SK-N-MC (cell line): ENCODE results near the gene SGF29.
"Not testable (repeated sequence)": the region's sequence is repeated elsewhere in the genome, so short reads cannot be mapped to it uniquely, and the experiment has no call there.

Experiments
- DNase-seq: peaks from one replicate; pipeline ENCODE4 v3.0.0-alpha.2; 2011; ENCODE audit warnings: low read depth, low spot score
- H3K27ac ChIP-seq: fragments of 200-600 bp; sonication (generic); 2 replicates; pipeline ENCODE4 v1.5.1; 2016; ENCODE audit warnings: mixed run types
- H3K36me3 ChIP-seq: fragments of 200-600 bp; sonication (generic); 2 replicates; pipeline ENCODE4 v1.6.1; 2017; ENCODE audit warnings: antibody characterized with exemption, low read length, mixed read lengths; ENCODE audit not compliant: insufficient read depth
- H3K4me3 ChIP-seq: fragments of 200-600 bp; sonication (generic); 2 replicates; pipeline ENCODE4 v1.5.1; 2016
- H3K9ac ChIP-seq: fragments of 200-600 bp; sonication (generic); 2 replicates; pipeline ENCODE4 v1.8.0; 2017; ENCODE audit warnings: mixed run types, mixed read lengths; ENCODE audit not compliant: insufficient read length
- H3K9me3 ChIP-seq: fragments of 200-600 bp; sonication (generic); 2 replicates; pipeline ENCODE4 v1.6.1; 2017; ENCODE audit warnings: low read depth, mild to moderate bottlenecking, antibody characterized with exemption, low read length, moderate library complexity, mixed read lengths
- EZH2 ChIP-seq: fragments of 200-600 bp; sonication (generic); IDR thresholded peaks from one replicate; pipeline ENCODE4 v1.6.1; 2017; ENCODE audit warnings: antibody characterized with exemption
- FOXP2 ChIP-seq: optimal IDR thresholded peaks from 2 replicates; pipeline ENCODE3; 2011; ENCODE audit warnings: mild to moderate bottlenecking, moderate library complexity; ENCODE audit not compliant: insufficient read depth; ENCODE audit errors: extremely low read length, control extremely low read depth
- POLR2AphosphoS5 ChIP-seq: IDR thresholded peaks from 2 replicates; pipeline ENCODE4 v1.6.1; 2012; ENCODE audit warnings: mild to moderate bottlenecking, low read depth, low read length, borderline replicate concordance

The SGF29 gene

GRCh38 chr16:28609631-28610594, 56.2 kb downstream of the SGF29 start, which contains the start of gene SULT1A1:
Gene SULT1A1 (minus strand): TSS chr16:28610044. CDS start chr16:28608855, 1,189 bp downstream.
- Histone ChIP-seq H3K4me3 (peak within 1 kb of the TSS; percentile 60), H3K36me3 (no peaks in the 10 kb centered on the region), H3K27ac (no peak within 1 kb of the TSS), H3K9ac (peak within 1 kb of the TSS; percentile 26), H3K9me3 (no peaks in the 10 kb centered on the region)
- TF ChIP-seq FOXP2: no peak
- TF ChIP-seq POLR2AphosphoS5: no peak
- no peak for TF ChIP-seq EZH2
- no peak for DNase-seq

- Histone ChIP-seq H3K27ac (no peak overlapping the region), H3K36me3 (no peaks in the 10 kb centered on the region), H3K9ac (no peak overlapping the region), H3K4me3 (no peak overlapping the region), H3K9me3 (no peaks in the 10 kb centered on the region)
- TF ChIP-seq FOXP2: no peak
- TF ChIP-seq EZH2: no peak
- no peak for TF ChIP-seq POLR2AphosphoS5
- no peak for DNase-seq
These were observed 57.0 kb downstream of the SGF29 start for GRCh38 chr16:28610595-28611191.

- H3K36me3 ChIP-seq, H3K27ac ChIP-seq, DNase-seq, H3K9ac ChIP-seq, H3K9me3 ChIP-seq, H3K4me3 ChIP-seq: not testable (repeated sequence)
These were observed 58.9 kb downstream of the SGF29 start for GRCh38 chr16:28612359-28613280.

GRCh38 chr16:28613912-28614311, 60.2 kb downstream of the SGF29 start:
- H3K4me3 ChIP-seq, DNase-seq, H3K36me3 ChIP-seq, H3K9me3 ChIP-seq, H3K27ac ChIP-seq, H3K9ac ChIP-seq: not testable (repeated sequence)

- not testable (repeated sequence) for H3K9me3 ChIP-seq, DNase-seq, H3K4me3 ChIP-seq
These were observed 60.8 kb downstream of the SGF29 start for GRCh38 chr16:28614561-28614960.

GRCh38 chr16:28615486-28616223, 61.9 kb downstream of the SGF29 start:
- not testable (repeated sequence) for H3K4me3 ChIP-seq, H3K9ac ChIP-seq, DNase-seq, H3K9me3 ChIP-seq, H3K27ac ChIP-seq, H3K36me3 ChIP-seq

More at GRCh38 chr16:28614561-28614960, 60.8 kb downstream of the SGF29 start:
- H3K36me3 ChIP-seq, H3K27ac ChIP-seq, H3K9ac ChIP-seq: not testable (repeated sequence)

- peak overlapping the region; percentile 62; the same call in 1 of the 2 replicates for H3K27ac ChIP-seq
- H3K36me3 ChIP-seq, H3K9me3 ChIP-seq, H3K4me3 ChIP-seq, H3K9ac ChIP-seq, DNase-seq: not testable (repeated sequence)
These were observed 62.5 kb downstream of the SGF29 start for GRCh38 chr16:28616224-28616577.

GRCh38 chr16:28616636-28617035, 62.9 kb downstream of the SGF29 start:
- H3K27ac ChIP-seq: peak overlapping the region; percentile 62; the same call in 1 of the 2 replicates
- TF ChIP-seq FOXP2 (no peak), EZH2 (no peak), POLR2AphosphoS5 (no peak)
- peak; percentile 56 for DNase-seq

More at GRCh38 chr16:28616636-28617035, 62.9 kb downstream of the SGF29 start:
- Histone ChIP-seq H3K9ac (no peak overlapping the region), H3K36me3 (no peaks in the 10 kb centered on the region), H3K4me3 (no peak overlapping the region), H3K9me3 (no peaks in the 10 kb centered on the region)
